ENCODE measurements around the gene NCL.
A peak's percentile ranks its signal among the peaks of the same experiment; 100 is the strongest.

NCL gene

GRCh38 chr2:231463698-231464575 lies at the start of gene NCL:
Gene NCL (minus strand): TSS chr2:231464484. CDS start chr2:231464353, 131 bp downstream.
- DNase-seq (ENCODE audit: low read depth), result peak; percentile 97
- peak within 1 kb of the TSS; percentile 79 for H3K4me3 ChIP-seq (ENCODE audit: low read depth, low read length)

GRCh38 chr2:231513746-231514224 lies 49.5 kb upstream of the NCL start:
- in situ Hi-C loops (cut with HindIII; ENCODE audit: low sequenced_read_pairs), result no loop called here
- peak overlapping the region; percentile 79 for H3K4me3 ChIP-seq (ENCODE audit: low read depth, low read length)
- TF ChIP-seq CTCF (IDR thresholded peaks at IDR 0.05; ENCODE audit: low read depth, low read length, missing control alignments), result no peak
- no peak for DNase-seq (ENCODE audit: low read depth)

More at GRCh38 chr2:231463698-231464575, at the start of gene NCL:
- no peak for TF ChIP-seq CTCF (IDR thresholded peaks at IDR 0.05; ENCODE audit: low read depth, low read length, missing control alignments)
- in situ Hi-C loops (cut with HindIII; ENCODE audit: low sequenced_read_pairs), result no loop called here

- in situ Hi-C loops (cut with HindIII; ENCODE audit: low sequenced_read_pairs), result no loop called here
- no peak overlapping the region for H3K4me3 ChIP-seq (ENCODE audit: low read depth, low read length)
- TF ChIP-seq CTCF (IDR thresholded peaks at IDR 0.05; ENCODE audit: low read depth, low read length, missing control alignments), result no peak
- DNase-seq (ENCODE audit: low read depth), result no peak
Observed at GRCh38 chr2:231512222-231512621, 47.9 kb upstream of the NCL start.

- TF ChIP-seq CTCF (IDR thresholded peaks at IDR 0.05; ENCODE audit: low read depth, low read length, missing control alignments), result no peak
Observed at GRCh38 chr2:231503766-231504165, 39.5 kb upstream of the NCL start.

GRCh38 chr2:231502596-231502995 lies 38.3 kb upstream of the NCL start:
- in situ Hi-C loops (cut with HindIII; ENCODE audit: low sequenced_read_pairs), result no loop called here
- TF ChIP-seq CTCF (IDR thresholded peaks at IDR 0.05; ENCODE audit: low read depth, low read length, missing control alignments), result no peak
- DNase-seq (ENCODE audit: low read depth), result no peak
- H3K4me3 ChIP-seq (ENCODE audit: low read depth, low read length), result no peak overlapping the region

More at GRCh38 chr2:231503766-231504165, 39.5 kb upstream of the NCL start:
- in situ Hi-C loops (cut with HindIII; ENCODE audit: low sequenced_read_pairs), result no loop called here
- DNase-seq (ENCODE audit: low read depth), result no peak
- H3K4me3 ChIP-seq (ENCODE audit: low read depth, low read length), result no peak overlapping the region

GRCh38 chr2:231497651-231498050 lies 33.4 kb upstream of the NCL start:
- TF ChIP-seq CTCF (IDR thresholded peaks at IDR 0.05; ENCODE audit: low read depth, low read length, missing control alignments), result no peak
- no peak overlapping the region for H3K4me3 ChIP-seq (ENCODE audit: low read depth, low read length)
- no peak for DNase-seq (ENCODE audit: low read depth)
- in situ Hi-C loops (cut with HindIII; ENCODE audit: low sequenced_read_pairs), result no loop called here

All from astrocyte of the cerebellum (primary cell).